ENCODE measurements around the gene FAM210B. TPM values are rescaled to one million over a fixed set of nuclear protein-coding genes. Genes with fewer than 3 reads are reported as not detected.

Gene FAM210B
- total RNA-seq, 1 donor from 2014 or later, result 23.6 TPM

Other genes with a start within 250 kb of the FAM210B start
- not detected in 2 replicates for gene MC3R, start 110.2 kb upstream of the FAM210B start, total RNA-seq
- gene AURKA, start 33.2 kb downstream of the FAM210B start, total RNA-seq, result 3.8 and 17.9 TPM in 2 replicates
- 16.6 and 21.6 TPM in 2 replicates for gene CSTF1, start 33.7 kb downstream of the FAM210B start, total RNA-seq
- gene CASS4, start 53.3 kb downstream of the FAM210B start, total RNA-seq, result under 0.01 and 1.2 TPM in 2 replicates
- 68.4 and 96.2 TPM in 2 replicates for gene RTF2, start 109.7 kb downstream of the FAM210B start, total RNA-seq
- not detected in 2 replicates for gene FAM209A, start 165.8 kb downstream of the FAM210B start, total RNA-seq
- gene FAM209B, start 174.3 kb downstream of the FAM210B start, total RNA-seq, result not detected in 2 replicates